OCI-LY1 (cell line): ENCODE results near the gene SFSWAP.

Experiments used
- H2AFZ ChIP-seq: fragments of 200-600 bp; sonication (generic), shearing (Covaris generic); 2 replicates; pipeline ENCODE4 v1.6.0; 2014; ENCODE audit warnings: antibody characterized with exemption, mild to moderate bottlenecking, low read length
- H3F3A ChIP-seq: fragments of 200-600 bp; sonication (generic), shearing (Covaris generic); 2 replicates; pipeline ENCODE4 v1.6.0; 2014; ENCODE audit warnings: mild to moderate bottlenecking, antibody characterized with exemption, low read length, moderate library complexity; ENCODE audit not compliant: insufficient read depth
- H3K27ac ChIP-seq: fragments of 200-600 bp; sonication (generic); 2 replicates; pipeline ENCODE4 v1.5.1; 2014; ENCODE audit warnings: low read length, mixed run types, mild to moderate bottlenecking, low read depth; ENCODE audit not compliant: poor library complexity, severe bottlenecking
- H3K27me3 ChIP-seq: fragments of 200-600 bp; sonication (generic); 2 replicates; pipeline ENCODE4 v1.6.0; 2014; ENCODE audit warnings: antibody characterized with exemption, mild to moderate bottlenecking, low read length, moderate library complexity; ENCODE audit not compliant: insufficient read depth
- H3K36me3 ChIP-seq: fragments of 200-600 bp; sonication (generic); 2 replicates; pipeline ENCODE4 v1.6.1; 2014; ENCODE audit warnings: mild to moderate bottlenecking, antibody characterized with exemption, low read length, moderate library complexity, mixed read lengths; ENCODE audit not compliant: insufficient read depth
- H3K4me1 ChIP-seq: fragments of 200-600 bp; sonication (generic); 2 replicates; pipeline ENCODE4 v1.5.1; 2014; ENCODE audit warnings: mild to moderate bottlenecking, low read length, moderate library complexity; ENCODE audit not compliant: insufficient read depth, severe bottlenecking
- H3K4me2 ChIP-seq: fragments of 200-600 bp; sonication (generic), shearing (Covaris generic); 2 replicates; pipeline ENCODE4 v1.6.1; 2014; ENCODE audit warnings: low read length
- H3K4me3 ChIP-seq: fragments of 200-600 bp; sonication (generic); 2 replicates; pipeline ENCODE4 v1.5.1; 2014; ENCODE audit warnings: low read length, low read depth, mild to moderate bottlenecking, mixed read lengths; ENCODE audit not compliant: poor library complexity, severe bottlenecking
- H3K79me2 ChIP-seq: fragments of 200-600 bp; shearing (Covaris generic); 2 replicates; pipeline ENCODE4 v1.6.1; 2016; ENCODE audit warnings: mixed run types, low read length, mixed read lengths; ENCODE audit not compliant: insufficient read depth
- H3K9ac ChIP-seq: fragments of 200-600 bp; sonication (generic), shearing (Covaris generic); 2 replicates; pipeline ENCODE4 v1.6.1; 2014; ENCODE audit warnings: mild to moderate bottlenecking, low read length, mixed read lengths
- H3K9me2 ChIP-seq: fragments of 200-600 bp; sonication (generic), shearing (Covaris generic); 2 replicates; pipeline ENCODE4 v1.6.1; 2014; ENCODE audit warnings: low read depth, mild to moderate bottlenecking, low read length, mixed read lengths
- H3K9me3 ChIP-seq: fragments of 200-600 bp; shearing (Covaris generic); 2 replicates; pipeline ENCODE4 v1.6.1; 2014; ENCODE audit warnings: low read length, mixed read lengths
- H4K20me1 ChIP-seq: fragments of 200-600 bp; sonication (generic), shearing (Covaris generic); 2 replicates; pipeline ENCODE4 v1.6.0; 2016; ENCODE audit warnings: mild to moderate bottlenecking, low read length; ENCODE audit not compliant: insufficient read depth
- EZH2 ChIP-seq: fragments of 200-600 bp; sonication (generic), shearing (Covaris generic); IDR thresholded peaks from 2 replicates; pipeline ENCODE4 v1.8.0; 2017; ENCODE audit warnings: borderline replicate concordance, mixed run types, mild to moderate bottlenecking, antibody characterized with exemption, low read length, moderate library complexity, mixed read lengths
- TF ChIP-seq, protein P1 (sequence below): fragments of 200-600 bp; sonication (generic), shearing (Covaris generic); IDR thresholded peaks from 2 replicates; pipeline ENCODE4 v1.5.1; 2017; ENCODE audit warnings: mild to moderate bottlenecking, antibody characterized with exemption, low read length, moderate library complexity, mixed read lengths

Gene SFSWAP

DNA sequence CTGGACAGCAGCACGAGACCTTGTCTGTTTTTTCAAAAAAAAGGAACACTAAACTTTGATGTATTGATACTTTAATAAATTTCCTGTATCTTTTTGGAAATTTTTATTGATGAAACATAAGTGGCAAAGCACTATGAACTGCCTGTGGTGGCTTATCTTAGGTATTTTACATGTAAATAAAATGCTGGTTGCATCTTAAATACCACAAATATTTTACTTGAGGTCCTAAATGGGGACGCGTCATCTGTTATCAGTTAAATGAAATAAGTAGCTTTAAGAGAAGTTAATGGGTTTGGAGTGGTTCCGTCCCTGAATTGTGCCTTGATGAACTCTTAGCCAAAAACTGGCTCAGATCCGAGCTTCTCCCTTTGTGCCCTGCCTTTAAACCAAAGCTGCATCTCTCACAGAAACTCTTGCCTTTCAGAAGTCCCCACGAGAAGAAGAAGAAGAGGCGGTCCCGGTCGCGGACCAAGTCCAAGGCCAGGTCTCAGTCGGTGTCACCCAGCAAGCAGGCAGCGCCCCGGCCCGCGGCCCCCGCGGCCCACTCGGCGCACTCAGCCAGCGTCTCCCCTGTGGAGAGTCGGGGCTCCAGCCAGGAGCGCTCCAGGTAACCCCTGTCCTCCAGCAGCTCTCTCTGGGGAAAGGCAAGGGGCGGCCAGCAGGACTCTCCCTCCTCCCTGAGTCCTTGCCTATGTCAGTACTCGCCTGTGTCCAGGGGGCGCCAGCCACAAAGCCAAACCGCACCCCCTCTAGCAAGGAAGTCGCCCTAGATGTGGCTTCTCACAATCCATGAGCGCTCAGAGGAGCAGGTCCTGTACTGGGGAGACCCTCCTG, 86.1 kb downstream of the SFSWAP start:
- H4K20me1 ChIP-seq = no peaks in the 10 kb centered on the region
- peaks cover 56% of the 10 kb centered on the region for H3K36me3 ChIP-seq
- H3K9me3 ChIP-seq = no peaks in the 10 kb centered on the region
- H3F3A ChIP-seq = no peaks in the 10 kb centered on the region
- no peak overlapping the region for H2AFZ ChIP-seq
- H3K4me1 ChIP-seq = no peaks in the 10 kb centered on the region
- H3K4me3 ChIP-seq = no peak overlapping the region
- H3K4me2 ChIP-seq = no peak overlapping the region
- TF ChIP-seq, protein P1, sequence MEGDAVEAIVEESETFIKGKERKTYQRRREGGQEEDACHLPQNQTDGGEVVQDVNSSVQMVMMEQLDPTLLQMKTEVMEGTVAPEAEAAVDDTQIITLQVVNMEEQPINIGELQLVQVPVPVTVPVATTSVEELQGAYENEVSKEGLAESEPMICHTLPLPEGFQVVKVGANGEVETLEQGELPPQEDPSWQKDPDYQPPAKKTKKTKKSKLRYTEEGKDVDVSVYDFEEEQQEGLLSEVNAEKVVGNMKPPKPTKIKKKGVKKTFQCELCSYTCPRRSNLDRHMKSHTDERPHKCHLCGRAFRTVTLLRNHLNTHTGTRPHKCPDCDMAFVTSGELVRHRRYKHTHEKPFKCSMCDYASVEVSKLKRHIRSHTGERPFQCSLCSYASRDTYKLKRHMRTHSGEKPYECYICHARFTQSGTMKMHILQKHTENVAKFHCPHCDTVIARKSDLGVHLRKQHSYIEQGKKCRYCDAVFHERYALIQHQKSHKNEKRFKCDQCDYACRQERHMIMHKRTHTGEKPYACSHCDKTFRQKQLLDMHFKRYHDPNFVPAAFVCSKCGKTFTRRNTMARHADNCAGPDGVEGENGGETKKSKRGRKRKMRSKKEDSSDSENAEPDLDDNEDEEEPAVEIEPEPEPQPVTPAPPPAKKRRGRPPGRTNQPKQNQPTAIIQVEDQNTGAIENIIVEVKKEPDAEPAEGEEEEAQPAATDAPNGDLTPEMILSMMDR = no peak
- no peak for TF ChIP-seq EZH2
- no peaks in the 10 kb centered on the region for H3K27me3 ChIP-seq
- H3K27ac ChIP-seq = no peak overlapping the region
- H3K79me2 ChIP-seq = no peaks in the 10 kb centered on the region
- no peaks in the 10 kb centered on the region for H3K9me2 ChIP-seq
- no peak overlapping the region for H3K9ac ChIP-seq

GRCh38 chr12:131797588-131797934, 86.7 kb downstream of the SFSWAP start:
- no peaks in the 10 kb centered on the region for H4K20me1 ChIP-seq
- H3K4me2 ChIP-seq = no peak overlapping the region
- no peak overlapping the region for H3K9ac ChIP-seq
- no peaks in the 10 kb centered on the region for H3K27me3 ChIP-seq
- peaks cover 57% of the 10 kb centered on the region for H3K36me3 ChIP-seq
- no peak overlapping the region for H3K4me3 ChIP-seq
- no peaks in the 10 kb centered on the region for H3K9me2 ChIP-seq
- H3K4me1 ChIP-seq = no peaks in the 10 kb centered on the region
- TF ChIP-seq, protein P1 = no peak
- TF ChIP-seq EZH2 = no peak
- no peak overlapping the region for H3K27ac ChIP-seq
- H2AFZ ChIP-seq = no peak overlapping the region
- no peaks in the 10 kb centered on the region for H3K9me3 ChIP-seq
- no peaks in the 10 kb centered on the region for H3F3A ChIP-seq
- no peaks in the 10 kb centered on the region for H3K79me2 ChIP-seq

DNA sequence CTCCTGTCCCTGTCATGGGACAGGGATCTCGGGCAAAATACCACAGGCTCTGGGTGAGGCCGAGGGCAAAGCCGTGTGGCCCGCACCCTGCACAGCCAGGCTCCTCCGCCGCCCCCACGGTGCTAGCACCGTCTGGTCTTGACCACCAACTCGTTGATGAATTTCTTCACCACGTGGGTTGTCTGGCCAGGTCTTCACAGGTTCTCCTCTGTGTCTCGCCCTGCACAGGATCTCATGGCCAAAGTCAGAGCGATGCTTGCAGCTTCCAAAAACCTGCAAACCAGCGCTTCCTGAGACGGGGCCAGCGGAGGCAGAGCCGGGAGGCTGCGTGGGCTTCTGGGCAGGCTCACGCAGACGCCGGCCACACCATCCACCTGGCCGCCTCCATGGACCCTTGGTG, 88.3 kb downstream of the SFSWAP start:
- Histone ChIP-seq H3K9me2 (no peaks in the 10 kb centered on the region), H3K4me1 (no peaks in the 10 kb centered on the region), H3K4me3 (no peak overlapping the region), H3K27me3 (no peaks in the 10 kb centered on the region), H3K27ac (no peak overlapping the region), H3K36me3 (peaks cover 54% of the 10 kb centered on the region), H3K9ac (no peak overlapping the region), H2AFZ (no peak overlapping the region), H3F3A (no peaks in the 10 kb centered on the region), H3K79me2 (no peaks in the 10 kb centered on the region), H4K20me1 (no peaks in the 10 kb centered on the region), H3K9me3 (no peaks in the 10 kb centered on the region), H3K4me2 (no peak overlapping the region)
- no peak for TF ChIP-seq EZH2
- TF ChIP-seq, protein P1 = no peak
